Activated T-cell treated with anti-CD3 and anti-CD28 coated beads, Interleukin-2, amount 50 U/mL, for 72 hours (primary cell): ENCODE measurements around the gene PLBD1. TPM values are rescaled to one million over a fixed set of nuclear protein-coding genes. Genes with fewer than 3 reads are reported as not detected.

Experiments
- ATAC-seq, 2 donors: fragments of 150-1000 bp; cut with Tn5 transposase; replicated peaks in 1 of 2; 2 replicates each; pipeline ENCODE4 v1.10.0; 2021; ENCODE audit warnings: moderate library complexity in 2 of 2, mild to moderate bottlenecking in 1 of 2
- DNase-seq, 2 donors: peaks; one replicate each; pipeline ENCODE4 v3.0.0; 2021 to 2022; ENCODE audit warnings: mixed read lengths in 1 of 2
- H3K27ac Mint-ChIP-seq: one replicate; pipeline ENCODE4 v1.8.0; 2022; ENCODE audit warnings: mild to moderate bottlenecking, moderate library complexity, mixed read lengths
- H3K27me3 Mint-ChIP-seq: one replicate; pipeline ENCODE4 v1.8.0; 2022; ENCODE audit warnings: low read depth, mixed read lengths
- H3K36me3 Mint-ChIP-seq, 2 donors: one replicate each; pipeline ENCODE4 v1.8.0; 2022; ENCODE audit warnings: mixed read lengths in 2 of 2, mild to moderate bottlenecking in 1 of 2; ENCODE audit not compliant: insufficient read depth in 2 of 2
- H3K4me1 Mint-ChIP-seq: one replicate; pipeline ENCODE4 v1.8.0; 2022; ENCODE audit warnings: low read depth, mixed read lengths
- H3K4me3 Mint-ChIP-seq, 2 donors: one replicate each; pipeline ENCODE4 v1.8.0; 2022; ENCODE audit warnings: mild to moderate bottlenecking in 2 of 2, mixed read lengths in 2 of 2, moderate library complexity in 2 of 2
- H3K9me3 Mint-ChIP-seq, 2 donors: one replicate each; pipeline ENCODE4 v1.8.0; 2022; ENCODE audit warnings: mixed read lengths in 2 of 2
- total RNA-seq, 2 donors: library from RNA; stranded (reverse); gene quantifications; one replicate each; pipeline ENCODE4 v1.2.3, GENCODE V29; 2022

The PLBD1 gene
- total RNA-seq, 2 donors from 2014 or later, result not detected

DNA sequence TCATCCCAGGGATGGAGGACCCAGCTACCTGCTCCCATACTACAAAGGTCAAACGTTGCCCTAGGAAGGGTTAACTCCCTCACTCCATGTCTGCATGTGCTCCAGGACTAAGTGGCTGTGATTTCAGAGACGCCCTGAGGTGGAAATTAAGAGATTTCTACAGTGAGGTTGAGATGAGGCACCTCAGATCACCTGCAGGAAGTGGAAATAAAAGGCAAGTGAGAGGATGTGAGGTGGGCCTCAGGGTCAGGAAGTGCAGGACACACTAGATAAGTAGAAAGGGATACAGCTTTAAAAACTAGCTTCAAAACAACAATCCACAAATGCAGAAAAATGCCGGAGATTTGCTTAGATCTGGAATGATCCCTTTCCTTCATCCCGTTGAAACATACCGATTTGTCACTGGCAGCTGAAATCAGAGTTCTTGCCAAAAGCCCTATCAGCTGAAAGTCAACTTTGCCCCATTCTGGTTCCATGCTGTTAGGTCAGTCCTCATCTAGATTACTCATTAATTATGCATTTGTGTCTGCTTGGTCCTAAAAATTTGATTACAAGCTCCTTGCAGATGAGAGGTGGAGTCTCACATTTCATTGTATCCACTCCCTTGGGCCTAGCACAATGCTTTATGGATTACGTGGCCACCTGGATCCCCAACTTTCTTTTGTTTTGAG, 6.6 kb downstream of the PLBD1 start:
- Mint-ChIP-seq H3K9me3 (no peaks in the 10 kb centered on the region), H3K4me3 (no peak overlapping the region), H3K27ac (no peak overlapping the region), H3K27me3 (peaks cover 14% of the 10 kb centered on the region), H3K4me1 (peaks cover 5% of the 10 kb centered on the region), H3K36me3 (no peaks in the 10 kb centered on the region)
- ATAC-seq (no peak), DNase-seq (no peak)

GRCh38 chr12:14558473-14558959, 9.2 kb downstream of the PLBD1 start:
- Mint-ChIP-seq H3K27ac (no peak overlapping the region), H3K27me3 (no peaks in the 10 kb centered on the region), H3K36me3 (no peaks in the 10 kb centered on the region), H3K4me3 (no peak overlapping the region), H3K4me1 (peaks cover 5% of the 10 kb centered on the region), H3K9me3 (no peaks in the 10 kb centered on the region)
- ATAC-seq (no peak), DNase-seq (no peak)

DNA sequence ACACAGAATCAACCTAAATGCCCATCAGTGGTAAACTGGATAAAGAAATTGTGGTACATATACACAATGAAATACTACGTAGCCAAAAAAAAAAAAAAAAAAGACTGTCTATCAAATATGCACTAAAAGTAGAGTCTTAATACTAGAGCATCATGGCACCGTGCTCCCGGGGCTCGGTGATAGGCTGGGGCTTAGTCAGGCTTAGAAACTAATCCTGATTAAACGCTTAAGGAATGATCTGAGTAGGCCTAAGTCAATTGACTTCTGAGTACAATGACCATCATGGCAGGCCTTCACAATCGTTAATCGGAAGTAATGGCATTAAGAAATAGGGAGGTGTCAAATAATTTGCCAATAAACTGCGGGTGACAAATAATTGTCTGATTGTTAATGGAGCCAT, 9.7 kb downstream of the PLBD1 start:
- Mint-ChIP-seq H3K27me3 (no peaks in the 10 kb centered on the region), H3K4me1 (peaks cover 5% of the 10 kb centered on the region), H3K36me3 (no peaks in the 10 kb centered on the region), H3K9me3 (no peaks in the 10 kb centered on the region), H3K4me3 (no peak overlapping the region), H3K27ac (no peak overlapping the region)
- ATAC-seq, result no peak
- no peak for DNase-seq

DNA sequence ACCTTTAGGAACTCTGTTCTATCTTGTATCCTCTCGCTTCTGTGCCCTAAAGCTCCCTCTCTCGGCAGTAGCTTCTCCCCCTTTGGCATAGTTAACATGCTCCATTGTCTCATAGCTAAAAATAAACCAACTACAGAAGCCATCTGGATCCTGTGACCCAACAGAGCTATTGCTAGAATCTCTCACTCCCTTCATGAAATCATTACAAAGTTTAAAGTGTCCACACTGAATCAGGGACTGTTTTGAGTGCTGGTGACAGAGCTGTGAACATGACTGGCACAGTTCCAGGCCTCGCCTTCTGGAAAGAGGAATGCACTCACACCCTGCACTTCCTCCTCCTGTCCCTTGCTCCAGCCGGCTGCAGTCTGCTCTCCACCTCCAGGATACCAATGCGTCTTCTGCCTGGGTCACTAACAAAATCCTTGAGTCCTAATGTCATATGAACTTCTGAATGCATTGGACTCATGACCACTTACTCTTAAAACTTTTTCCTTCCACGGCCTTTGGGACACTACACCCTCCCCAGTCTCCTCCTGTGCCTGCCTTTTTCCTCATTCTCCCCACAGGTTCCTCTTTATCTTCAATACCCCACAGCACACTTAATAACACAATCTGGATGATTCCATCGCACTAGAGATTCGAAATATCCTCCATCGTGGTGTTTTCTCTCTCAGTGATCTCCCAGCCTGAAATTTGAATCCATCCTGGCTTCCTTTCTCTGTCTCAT, 13.2 kb downstream of the PLBD1 start:
- Mint-ChIP-seq H3K4me1 (no peaks in the 10 kb centered on the region), H3K27ac (no peak overlapping the region), H3K36me3 (peaks cover 0 to 2% of the 10 kb centered on the region in 2 donors), H3K4me3 (no peak overlapping the region), H3K27me3 (peaks cover 8% of the 10 kb centered on the region), H3K9me3 (no peaks in the 10 kb centered on the region)
- ATAC-seq (no peak), DNase-seq (no peak)

GRCh38 chr12:14548609-14549008, 19.1 kb downstream of the PLBD1 start:
- ATAC-seq, result no peak
- no peak for DNase-seq
- Mint-ChIP-seq H3K36me3 (peaks cover 0 to 2% of the 10 kb centered on the region in 2 donors), H3K4me3 (no peak overlapping the region), H3K4me1 (peaks cover 4% of the 10 kb centered on the region), H3K27me3 (peaks cover 19% of the 10 kb centered on the region), H3K9me3 (no peaks in the 10 kb centered on the region), H3K27ac (no peak overlapping the region)

GRCh38 chr12:14547571-14547970, 20.1 kb downstream of the PLBD1 start:
- no peak overlapping the region for H3K4me3 Mint-ChIP-seq
- H3K36me3 Mint-ChIP-seq, result peaks cover 0 to 2% of the 10 kb centered on the region in 2 donors
- peaks cover 16% of the 10 kb centered on the region for H3K27me3 Mint-ChIP-seq
- peaks cover 4% of the 10 kb centered on the region for H3K4me1 Mint-ChIP-seq
- no peaks in the 10 kb centered on the region for H3K9me3 Mint-ChIP-seq
- no peak for ATAC-seq
- DNase-seq, result no peak
- no peak overlapping the region for H3K27ac Mint-ChIP-seq

DNA sequence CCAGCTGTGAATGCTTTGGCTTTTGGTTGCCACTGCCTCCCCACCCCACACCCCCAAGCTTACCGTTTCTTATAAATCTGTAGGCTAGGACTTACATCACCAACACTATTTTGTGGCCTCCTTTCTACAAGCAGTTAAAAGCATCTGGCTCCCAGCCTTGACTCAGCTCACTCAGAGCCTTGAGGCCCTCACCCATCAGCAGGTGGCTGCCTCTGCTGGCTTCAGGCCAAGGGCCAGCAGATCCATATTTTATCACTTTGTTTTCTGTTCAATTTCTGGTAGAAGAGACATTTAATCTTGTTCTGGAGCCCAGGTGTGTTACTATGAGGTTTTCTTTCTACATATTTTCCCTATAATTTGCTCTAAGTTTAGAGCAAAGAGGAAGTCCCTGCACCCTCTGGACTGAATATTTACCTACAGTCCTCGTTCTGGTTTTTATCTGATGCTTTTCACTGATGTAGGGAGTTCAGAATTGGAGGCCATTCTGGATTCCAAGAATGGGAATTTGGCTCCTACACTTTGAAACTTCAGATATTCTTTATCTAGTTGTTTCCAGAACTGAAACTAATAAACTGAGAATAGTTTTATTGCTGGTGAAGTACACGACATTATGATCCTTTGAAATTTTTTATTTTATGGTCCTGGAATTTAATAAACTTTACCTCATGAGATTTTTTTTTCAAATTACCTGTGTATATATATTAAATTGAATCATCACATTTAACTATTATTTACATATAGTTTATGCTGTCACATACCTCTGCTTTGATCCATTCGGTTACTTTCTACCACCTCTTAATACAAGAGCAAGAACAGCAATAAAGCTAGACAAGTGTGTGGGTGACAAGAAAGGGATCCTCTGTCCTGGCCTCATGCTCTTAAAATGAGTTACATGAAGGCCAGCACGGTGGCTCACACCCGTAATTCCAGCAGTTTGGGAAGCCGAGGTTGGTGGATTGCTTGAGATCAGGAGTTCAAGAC, 22.2 kb downstream of the PLBD1 start:
- H3K4me1 Mint-ChIP-seq, result peaks cover 9% of the 10 kb centered on the region

GRCh38 chr12:14540801-14541462, 26.8 kb downstream of the PLBD1 start:
- Mint-ChIP-seq H3K4me1 (peaks cover 5% of the 10 kb centered on the region), H3K36me3 (no peaks in the 10 kb centered on the region), H3K4me3 (no peak overlapping the region), H3K9me3 (no peaks in the 10 kb centered on the region), H3K27me3 (no peaks in the 10 kb centered on the region), H3K27ac (no peak overlapping the region)
- DNase-seq (no peak), ATAC-seq (peak; percentile 36 to 55)

More for the DNA sequence above, 22.2 kb downstream of the PLBD1 start:
- no peak overlapping the region for H3K4me3 Mint-ChIP-seq
- H3K9me3 Mint-ChIP-seq, result no peaks in the 10 kb centered on the region
- H3K36me3 Mint-ChIP-seq, result peaks cover 0 to 2% of the 10 kb centered on the region in 2 donors
- DNase-seq (no peak), ATAC-seq (no peak)
- H3K27ac Mint-ChIP-seq, result no peak overlapping the region
- H3K27me3 Mint-ChIP-seq, result peaks cover 11% of the 10 kb centered on the region

DNA sequence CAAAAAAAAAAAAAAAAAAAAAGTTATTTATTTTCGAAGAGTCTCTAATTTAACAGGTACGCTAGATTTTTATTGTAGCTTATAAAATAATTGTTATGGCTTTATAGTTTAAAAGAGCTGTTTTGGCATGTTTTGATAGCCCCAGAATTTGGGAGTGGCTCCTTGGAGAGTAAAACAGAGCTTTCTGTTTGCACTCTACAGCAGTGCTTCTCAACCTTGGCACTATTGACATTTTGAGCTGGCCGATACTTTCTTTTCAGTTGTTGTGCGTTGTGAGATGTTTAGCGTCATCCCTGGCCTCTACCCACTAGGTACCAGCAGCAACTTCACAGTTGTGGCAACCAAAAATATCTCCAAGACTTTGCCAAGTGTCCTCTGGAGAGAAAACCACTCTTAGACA, 30.6 kb downstream of the PLBD1 start:
- DNase-seq (no peak), ATAC-seq (no peak)
- H3K4me3 Mint-ChIP-seq, result no peak overlapping the region
- H3K9me3 Mint-ChIP-seq, result peaks cover 0 to 1% of the 10 kb centered on the region in 2 donors
- peaks cover 6% of the 10 kb centered on the region for H3K27me3 Mint-ChIP-seq
- H3K36me3 Mint-ChIP-seq, result no peaks in the 10 kb centered on the region
- peaks cover 5% of the 10 kb centered on the region for H3K4me1 Mint-ChIP-seq
- H3K27ac Mint-ChIP-seq, result no peak overlapping the region

DNA sequence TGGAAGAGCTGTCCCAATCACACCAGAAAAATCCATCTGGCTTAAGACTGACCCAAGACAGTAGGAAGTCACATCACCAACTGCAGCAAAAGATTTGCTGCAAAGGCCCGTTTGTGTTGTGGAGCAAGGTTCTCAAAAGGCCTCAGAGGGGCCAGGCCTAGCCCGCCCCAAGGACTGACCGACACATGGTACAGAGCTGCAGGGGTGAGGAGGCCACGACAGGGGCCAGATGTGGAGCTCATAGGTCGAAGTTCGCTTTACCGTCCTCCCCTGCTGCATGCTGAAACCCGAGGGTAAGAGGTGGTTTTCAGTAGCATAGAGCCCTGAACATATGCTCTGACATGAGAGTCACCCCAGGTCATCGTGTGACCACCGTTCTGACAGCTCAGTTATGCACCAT, 35.5 kb downstream of the PLBD1 start:
- peaks cover 6% of the 10 kb centered on the region for H3K27me3 Mint-ChIP-seq
- H3K27ac Mint-ChIP-seq, result no peak overlapping the region
- DNase-seq, result no peak
- no peak overlapping the region for H3K4me3 Mint-ChIP-seq
- H3K36me3 Mint-ChIP-seq, result no peaks in the 10 kb centered on the region
- peaks cover 0 to 1% of the 10 kb centered on the region in 2 donors for H3K9me3 Mint-ChIP-seq
- H3K4me1 Mint-ChIP-seq, result no peaks in the 10 kb centered on the region
- ATAC-seq, result no peak

DNA sequence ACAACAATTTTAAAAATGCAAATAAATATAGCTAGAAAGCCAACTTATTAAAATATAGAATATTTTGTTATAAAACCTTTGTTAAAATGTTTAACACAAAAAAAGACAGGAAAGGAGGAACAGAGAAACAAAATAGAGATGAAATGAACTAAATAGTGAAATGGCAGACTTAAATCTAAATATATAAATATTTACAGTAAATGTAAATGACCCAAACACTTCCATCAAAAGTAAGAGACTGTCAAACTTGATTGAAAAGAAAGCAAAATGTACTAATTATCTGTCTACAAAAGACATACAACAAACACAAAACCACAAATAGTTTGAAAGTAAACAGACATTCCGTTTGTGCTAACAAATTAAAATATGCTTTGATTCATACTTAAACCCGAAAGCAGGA, 41.7 kb downstream of the PLBD1 start:
- Mint-ChIP-seq H3K36me3 (peaks cover 13 to 15% of the 10 kb centered on the region in 2 donors), H3K4me1 (no peaks in the 10 kb centered on the region), H3K27me3 (no peaks in the 10 kb centered on the region), H3K27ac (no peak overlapping the region), H3K4me3 (no peak overlapping the region), H3K9me3 (peaks cover 11% of the 10 kb centered on the region in 2 donors)
- DNase-seq, result no peak
- no peak for ATAC-seq

DNA sequence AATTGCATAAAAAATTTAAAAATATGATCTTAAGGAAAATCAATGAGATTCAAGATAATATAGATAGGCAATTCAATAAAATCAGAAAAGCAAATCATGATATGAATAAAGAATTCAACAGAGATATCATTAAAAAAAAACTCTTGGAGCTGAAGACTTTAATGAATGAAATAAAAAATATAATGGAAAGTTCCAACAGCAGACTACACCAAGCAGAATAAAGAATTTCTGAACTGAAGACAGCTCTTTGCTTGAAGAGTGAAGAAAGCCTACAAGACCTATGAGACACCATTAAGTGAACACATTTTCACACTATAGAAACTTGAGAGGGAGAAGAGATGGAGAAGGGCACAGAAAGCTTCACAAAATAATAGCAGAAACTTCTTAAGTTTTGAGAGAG, 45.9 kb downstream of the PLBD1 start:
- no peaks in the 10 kb centered on the region for H3K27me3 Mint-ChIP-seq
- peaks cover 13 to 15% of the 10 kb centered on the region in 2 donors for H3K9me3 Mint-ChIP-seq
- H3K4me1 Mint-ChIP-seq, result no peaks in the 10 kb centered on the region
- H3K27ac Mint-ChIP-seq, result no peak overlapping the region
- ATAC-seq, result no peak
- H3K4me3 Mint-ChIP-seq, result no peak overlapping the region
- H3K36me3 Mint-ChIP-seq, result peaks cover 15 to 19% of the 10 kb centered on the region in 2 donors
- DNase-seq, result no peak
